ENCODE data around the gene PHC2. TPM values are rescaled to one million over a fixed set of nuclear protein-coding genes. Genes with fewer than 3 reads are reported as not detected.

PHC2 gene
- total RNA-seq, 1 donor from 2014 or later = 91.5 TPM

DNA sequence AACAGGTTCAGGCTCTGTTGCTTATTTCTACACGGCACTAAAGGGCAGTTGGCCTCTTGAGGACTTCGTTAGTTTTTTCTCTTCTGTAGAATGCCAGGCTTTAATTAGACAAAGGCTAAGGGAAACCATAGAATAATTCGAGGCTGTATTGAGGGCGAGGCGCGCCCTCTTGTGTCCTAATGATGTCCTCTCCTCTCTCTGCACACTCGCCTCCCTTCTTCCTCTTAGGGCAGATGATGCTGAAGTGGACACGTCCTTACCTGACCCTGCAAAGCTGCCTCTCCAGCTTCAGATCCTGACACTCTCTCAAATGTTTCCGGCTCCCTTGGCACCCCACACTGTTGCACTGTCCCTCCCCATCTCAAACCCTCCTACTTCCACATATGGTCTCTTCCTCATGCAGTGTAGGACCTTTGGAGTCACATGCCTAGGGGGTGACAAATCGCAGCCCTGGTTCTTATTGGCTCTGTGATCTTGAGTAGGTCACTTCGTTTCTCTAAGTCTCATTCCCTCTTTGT is 39.7 kb upstream of the PHC2 start:
- H3K36me3 Mint-ChIP-seq (ENCODE audit: low read depth) = no peaks in the 10 kb centered on the region

DNA sequence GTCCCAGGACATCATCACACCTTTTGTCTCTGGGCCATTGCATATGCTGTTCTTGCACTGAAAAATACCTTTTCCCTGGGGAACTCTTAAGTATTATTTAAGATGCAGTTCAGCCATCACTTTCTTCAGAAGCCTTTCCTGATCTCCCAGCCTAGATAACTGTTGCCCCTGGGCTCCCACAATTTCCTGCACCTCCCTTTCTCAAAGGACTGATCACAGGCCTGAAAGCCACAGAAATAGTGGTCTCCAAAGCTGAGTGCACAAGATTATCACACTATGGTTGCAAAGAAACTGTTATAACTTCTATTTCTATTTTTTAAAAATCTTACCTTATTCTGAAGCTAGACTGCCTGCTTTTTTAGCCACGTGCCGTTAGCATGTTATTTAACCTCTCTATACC is 38.8 kb upstream of the PHC2 start:
- Mint-ChIP-seq H3K27ac (ENCODE audit: unreplicated experiment) (no peak overlapping the region), H3K9me3 (ENCODE audit: low read depth) (no peaks in the 10 kb centered on the region), H3K36me3 (ENCODE audit: low read depth) (no peaks in the 10 kb centered on the region), H3K4me3 (ENCODE audit: unreplicated experiment) (no peak overlapping the region), H3K4me1 (ENCODE audit: low read depth) (peaks cover 35% of the 10 kb centered on the region), H3K27me3 (ENCODE audit: low read depth) (no peaks in the 10 kb centered on the region)
- DNase-seq (ENCODE audit: low spot score) = no peak
- TF ChIP-seq, protein P1, sequence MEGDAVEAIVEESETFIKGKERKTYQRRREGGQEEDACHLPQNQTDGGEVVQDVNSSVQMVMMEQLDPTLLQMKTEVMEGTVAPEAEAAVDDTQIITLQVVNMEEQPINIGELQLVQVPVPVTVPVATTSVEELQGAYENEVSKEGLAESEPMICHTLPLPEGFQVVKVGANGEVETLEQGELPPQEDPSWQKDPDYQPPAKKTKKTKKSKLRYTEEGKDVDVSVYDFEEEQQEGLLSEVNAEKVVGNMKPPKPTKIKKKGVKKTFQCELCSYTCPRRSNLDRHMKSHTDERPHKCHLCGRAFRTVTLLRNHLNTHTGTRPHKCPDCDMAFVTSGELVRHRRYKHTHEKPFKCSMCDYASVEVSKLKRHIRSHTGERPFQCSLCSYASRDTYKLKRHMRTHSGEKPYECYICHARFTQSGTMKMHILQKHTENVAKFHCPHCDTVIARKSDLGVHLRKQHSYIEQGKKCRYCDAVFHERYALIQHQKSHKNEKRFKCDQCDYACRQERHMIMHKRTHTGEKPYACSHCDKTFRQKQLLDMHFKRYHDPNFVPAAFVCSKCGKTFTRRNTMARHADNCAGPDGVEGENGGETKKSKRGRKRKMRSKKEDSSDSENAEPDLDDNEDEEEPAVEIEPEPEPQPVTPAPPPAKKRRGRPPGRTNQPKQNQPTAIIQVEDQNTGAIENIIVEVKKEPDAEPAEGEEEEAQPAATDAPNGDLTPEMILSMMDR (IDR thresholded peaks at IDR 0.05) = no peak

More for the DNA sequence above, 39.7 kb upstream of the PHC2 start:
- no peaks in the 10 kb centered on the region for H3K27me3 Mint-ChIP-seq (ENCODE audit: low read depth)
- H3K27ac Mint-ChIP-seq (ENCODE audit: unreplicated experiment) = peak overlapping the region; percentile 61
- H3K9me3 Mint-ChIP-seq (ENCODE audit: low read depth) = no peaks in the 10 kb centered on the region
- H3K4me1 Mint-ChIP-seq (ENCODE audit: low read depth) = peaks cover 35% of the 10 kb centered on the region
- TF ChIP-seq, protein P1 (IDR thresholded peaks at IDR 0.05) = peak; percentile 91
- DNase-seq (ENCODE audit: low spot score) = no peak
- no peak overlapping the region for H3K4me3 Mint-ChIP-seq (ENCODE audit: unreplicated experiment)

DNA sequence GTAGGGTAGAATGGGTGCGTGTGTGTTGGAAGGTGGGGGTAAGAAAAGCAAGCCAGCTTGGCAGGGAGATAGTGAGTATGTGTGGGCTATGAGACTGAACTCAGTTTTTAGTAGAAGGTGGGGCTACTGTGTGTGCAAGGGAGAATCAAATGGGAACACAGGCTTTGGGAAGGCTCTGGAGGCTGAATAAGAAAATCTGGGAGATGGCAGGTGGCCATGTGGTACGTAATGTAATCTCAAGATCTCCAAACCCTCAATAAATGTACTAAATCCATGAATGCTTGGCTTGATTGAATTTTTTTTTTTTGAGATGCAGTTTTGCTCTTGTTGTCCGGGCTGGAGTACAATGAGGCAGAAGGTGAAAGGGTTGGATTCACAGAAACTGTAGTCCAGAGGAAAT is 38.1 kb upstream of the PHC2 start:
- Mint-ChIP-seq H3K36me3 (ENCODE audit: low read depth) (no peaks in the 10 kb centered on the region), H3K27ac (ENCODE audit: unreplicated experiment) (peak overlapping the region; percentile 12), H3K27me3 (ENCODE audit: low read depth) (no peaks in the 10 kb centered on the region), H3K4me3 (ENCODE audit: unreplicated experiment) (no peak overlapping the region), H3K4me1 (ENCODE audit: low read depth) (peaks cover 35% of the 10 kb centered on the region), H3K9me3 (ENCODE audit: low read depth) (no peaks in the 10 kb centered on the region)
- TF ChIP-seq, protein P1 (IDR thresholded peaks at IDR 0.05) = no peak
- DNase-seq (ENCODE audit: low spot score) = no peak

DNA sequence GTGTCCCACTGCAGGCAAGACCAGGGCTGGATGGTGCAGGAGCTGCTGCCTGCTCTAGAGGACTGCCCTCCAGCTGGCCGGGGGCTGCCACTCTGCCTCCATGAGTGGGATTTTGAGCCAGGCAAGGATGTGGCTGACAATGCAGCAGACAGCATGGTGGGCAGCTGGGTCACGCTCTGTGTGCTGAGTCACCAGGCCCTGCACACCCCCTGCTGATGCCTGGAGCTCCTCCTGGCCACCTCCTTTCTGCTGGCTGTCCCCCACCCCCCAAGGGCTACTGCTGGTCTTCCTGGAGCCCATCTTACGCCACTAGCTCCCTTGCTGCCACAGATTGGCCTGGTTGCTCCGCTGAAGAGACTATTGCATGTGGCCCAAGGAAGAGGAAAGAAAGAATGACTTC is 37.6 kb upstream of the PHC2 start:
- TF ChIP-seq, protein P1 (IDR thresholded peaks at IDR 0.05) = no peak
- Mint-ChIP-seq H3K27ac (ENCODE audit: unreplicated experiment) (peak overlapping the region; percentile 37), H3K4me1 (ENCODE audit: low read depth) (peaks cover 32% of the 10 kb centered on the region), H3K36me3 (ENCODE audit: low read depth) (no peaks in the 10 kb centered on the region), H3K4me3 (ENCODE audit: unreplicated experiment) (no peak overlapping the region), H3K27me3 (ENCODE audit: low read depth) (no peaks in the 10 kb centered on the region), H3K9me3 (ENCODE audit: low read depth) (no peaks in the 10 kb centered on the region)
- no peak for DNase-seq (ENCODE audit: low spot score)

DNA sequence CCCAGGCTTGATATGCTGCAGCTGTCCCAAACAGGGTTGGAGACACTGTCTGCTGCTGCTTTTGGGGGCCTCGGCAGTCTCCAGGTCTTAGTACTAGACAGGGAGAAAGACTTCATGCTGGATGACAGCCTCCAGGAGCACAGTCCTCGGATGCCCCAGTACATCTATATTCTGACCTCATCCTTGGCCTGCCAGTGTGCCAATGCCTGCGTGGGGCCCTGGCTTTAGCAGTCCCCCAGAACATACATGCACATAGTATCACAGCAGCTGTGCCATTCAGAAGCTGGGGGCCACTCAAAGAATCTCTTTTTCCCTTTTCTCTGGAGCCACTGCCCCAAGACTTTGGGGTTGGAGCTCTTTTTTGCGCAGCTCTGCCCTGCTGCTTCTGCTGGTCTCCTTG is 37.1 kb upstream of the PHC2 start:
- Mint-ChIP-seq H3K9me3 (ENCODE audit: low read depth) (no peaks in the 10 kb centered on the region), H3K27me3 (ENCODE audit: low read depth) (no peaks in the 10 kb centered on the region), H3K4me3 (ENCODE audit: unreplicated experiment) (no peak overlapping the region), H3K36me3 (ENCODE audit: low read depth) (no peaks in the 10 kb centered on the region), H3K4me1 (ENCODE audit: low read depth) (peaks cover 29% of the 10 kb centered on the region), H3K27ac (ENCODE audit: unreplicated experiment) (no peak overlapping the region)
- TF ChIP-seq, protein P1 (IDR thresholded peaks at IDR 0.05) = no peak
- no peak for DNase-seq (ENCODE audit: low spot score)

All from chondrocyte (in vitro differentiated cells).